Endodermal cell (in vitro differentiated cells): ENCODE data around the gene CDPF1. TPM values are rescaled to one million over a fixed set of nuclear protein-coding genes. Genes with fewer than 3 reads are reported as not detected.

ENCODE experiments used
- DNase-seq: peaks from one replicate; pipeline ENCODE4 v3.0.0-alpha.2; 2017
- H3K27ac ChIP-seq: 2 replicates; pipeline ENCODE4 v1.5.1; 2013; ENCODE audit warnings: mild to moderate bottlenecking, low read depth, low read length, moderate library complexity
- H3K27me3 ChIP-seq: 2 replicates; pipeline ENCODE4 v1.6.1; 2013; ENCODE audit warnings: mild to moderate bottlenecking, low read length, moderate library complexity; ENCODE audit not compliant: insufficient read depth, control insufficient read depth, poor library complexity, severe bottlenecking
- H3K36me3 ChIP-seq: 2 replicates; pipeline ENCODE4 v1.7.0; 2013; ENCODE audit warnings: mild to moderate bottlenecking, low read length, moderate library complexity; ENCODE audit not compliant: control insufficient read depth, insufficient read depth
- H3K4me1 ChIP-seq: one replicate; pipeline ENCODE4 v1.7.0; 2013; ENCODE audit warnings: low read length; ENCODE audit not compliant: control insufficient read depth, insufficient read depth
- H3K4me3 ChIP-seq: 2 replicates; pipeline ENCODE4 v1.5.1; 2013; ENCODE audit warnings: mild to moderate bottlenecking, low read length, moderate library complexity
- H3K9ac ChIP-seq: 2 replicates; pipeline ENCODE4 v1.6.1; 2013; ENCODE audit warnings: mild to moderate bottlenecking, low read length, moderate library complexity; ENCODE audit not compliant: poor library complexity, severe bottlenecking; ENCODE audit errors: extremely low read depth
- H3K9me3 ChIP-seq: 2 replicates; pipeline ENCODE4 v1.6.1; 2013; ENCODE audit warnings: mild to moderate bottlenecking, low read length, moderate library complexity; ENCODE audit not compliant: control insufficient read depth
- H3K27ac Mint-ChIP-seq: 2 replicates; pipeline ENCODE4 v1.8.0; 2020; ENCODE audit warnings: mixed read lengths
- H3K27me3 Mint-ChIP-seq: 2 replicates; pipeline ENCODE4 v1.8.0; 2021; ENCODE audit warnings: mild to moderate bottlenecking, mixed read lengths; ENCODE audit not compliant: insufficient read depth
- H3K36me3 Mint-ChIP-seq: 2 replicates; pipeline ENCODE4 v1.8.0; 2020; ENCODE audit warnings: low read depth, mixed read lengths
- H3K4me1 Mint-ChIP-seq: 2 replicates; pipeline ENCODE4 v1.8.0; 2020; ENCODE audit warnings: mixed read lengths
- H3K4me3 Mint-ChIP-seq: 2 replicates; pipeline ENCODE4 v1.8.0; 2020; ENCODE audit warnings: mild to moderate bottlenecking, moderate library complexity, mixed read lengths
- H3K9me3 Mint-ChIP-seq: 2 replicates; pipeline ENCODE4 v1.8.0; 2020; ENCODE audit warnings: mild to moderate bottlenecking, mixed read lengths
- CTCF ChIP-seq: fragments of 200-600 bp; sonication (generic); conservative IDR thresholded peaks from 2 replicates; pipeline ENCODE4 v1.5.0; 2021; ENCODE audit warnings: antibody characterized with exemption, mild to moderate bottlenecking
- WGBS, 2 experiments: methylation state at CpG; one replicate each; pipeline versions ENCODE4 v1.1.5 to v1.1.7; 2013; ENCODE audit warnings: missing lambda C conversion rate in 2 of 2, mixed read lengths in 1 of 2; ENCODE audit not compliant: insufficient coverage in 1 of 2, insufficient read length in 1 of 2; 5-methylcytosine and 5-hydroxymethylcytosine counted together
- total RNA-seq, 2 donors: library from RNA; stranded (reverse); fragmentation: NEBNext Ultra II Directional in 1 of 2; extraction: Animal tissue kit (Norgen Biotek cat#: 25700) in 1 of 2; gene quantifications; 2 replicates in 1 of 2; 3 replicates in 1 of 2; pipeline ENCODE4 v1.2.1, GENCODE V29; 2021

CDPF1 gene
- total RNA-seq, 2 donors from 2014 or later = 11.3 to 15.1 TPM

- 93 to 100% methylated on average over 11 to 23 of the region's 23 CpGs for WGBS, 2 experiments
- Mint-ChIP-seq H3K4me1 (peaks cover 4% of the 10 kb centered on the region), H3K36me3 (peaks cover 41% of the 10 kb centered on the region), H3K27ac (no peak overlapping the region), H3K27me3 (no peaks in the 10 kb centered on the region), H3K9me3 (no peaks in the 10 kb centered on the region), H3K4me3 (no peak overlapping the region)
- no peak for DNase-seq
- Histone ChIP-seq H3K36me3 (peaks cover 8% of the 10 kb centered on the region), H3K4me3 (no peak overlapping the region), H3K9me3 (no peaks in the 10 kb centered on the region), H3K4me1 (no peaks in the 10 kb centered on the region), H3K27ac (no peak overlapping the region), H3K27me3 (no peaks in the 10 kb centered on the region), H3K9ac (no peak overlapping the region)
- TF ChIP-seq CTCF = no peak
These were observed 41.0 kb upstream of the CDPF1 start for GRCh38 chr22:46290843-46291785.

- Histone ChIP-seq H3K27ac (no peak overlapping the region), H3K4me1 (no peaks in the 10 kb centered on the region), H3K27me3 (no peaks in the 10 kb centered on the region), H3K4me3 (no peak overlapping the region), H3K9me3 (no peaks in the 10 kb centered on the region), H3K9ac (no peak overlapping the region), H3K36me3 (peaks cover 11% of the 10 kb centered on the region)
- Mint-ChIP-seq H3K4me1 (no peaks in the 10 kb centered on the region), H3K36me3 (peaks cover 47% of the 10 kb centered on the region), H3K9me3 (no peaks in the 10 kb centered on the region), H3K27ac (no peak overlapping the region), H3K27me3 (no peaks in the 10 kb centered on the region), H3K4me3 (no peak overlapping the region)
- WGBS, 2 experiments = 89 to 92% methylated on average over 7 to 17 of the region's 17 CpGs
- no peak for DNase-seq
- TF ChIP-seq CTCF = no peak
These were observed 40.2 kb upstream of the CDPF1 start for GRCh38 chr22:46290121-46290842.

- no peaks in the 10 kb centered on the region for H3K9me3 ChIP-seq
- no peak for DNase-seq
- H3K4me1 ChIP-seq = no peaks in the 10 kb centered on the region
- H3K9ac ChIP-seq = no peak overlapping the region
- peaks cover 20% of the 10 kb centered on the region for H3K36me3 ChIP-seq
- WGBS, 2 experiments = 93% methylated on average over 21 to 33 of the region's 33 CpGs
- H3K4me1 Mint-ChIP-seq = no peaks in the 10 kb centered on the region
- H3K27me3 ChIP-seq = no peaks in the 10 kb centered on the region
- no peaks in the 10 kb centered on the region for H3K27me3 Mint-ChIP-seq
- TF ChIP-seq CTCF = no peak
- no peak overlapping the region for H3K4me3 ChIP-seq
- H3K27ac ChIP-seq = no peak overlapping the region
- no peak overlapping the region for H3K4me3 Mint-ChIP-seq
- H3K36me3 Mint-ChIP-seq = peaks cover 55% of the 10 kb centered on the region
- no peak overlapping the region for H3K27ac Mint-ChIP-seq
- H3K9me3 Mint-ChIP-seq = no peaks in the 10 kb centered on the region
These were observed 39.3 kb upstream of the CDPF1 start for GRCh38 chr22:46289244-46289891.
